ENCODE data around the gene ADK.
"Not testable (repeated sequence)": the region's sequence is repeated elsewhere in the genome, so short reads cannot be mapped to it uniquely, and the experiment has no call there.

The ADK gene

DNA sequence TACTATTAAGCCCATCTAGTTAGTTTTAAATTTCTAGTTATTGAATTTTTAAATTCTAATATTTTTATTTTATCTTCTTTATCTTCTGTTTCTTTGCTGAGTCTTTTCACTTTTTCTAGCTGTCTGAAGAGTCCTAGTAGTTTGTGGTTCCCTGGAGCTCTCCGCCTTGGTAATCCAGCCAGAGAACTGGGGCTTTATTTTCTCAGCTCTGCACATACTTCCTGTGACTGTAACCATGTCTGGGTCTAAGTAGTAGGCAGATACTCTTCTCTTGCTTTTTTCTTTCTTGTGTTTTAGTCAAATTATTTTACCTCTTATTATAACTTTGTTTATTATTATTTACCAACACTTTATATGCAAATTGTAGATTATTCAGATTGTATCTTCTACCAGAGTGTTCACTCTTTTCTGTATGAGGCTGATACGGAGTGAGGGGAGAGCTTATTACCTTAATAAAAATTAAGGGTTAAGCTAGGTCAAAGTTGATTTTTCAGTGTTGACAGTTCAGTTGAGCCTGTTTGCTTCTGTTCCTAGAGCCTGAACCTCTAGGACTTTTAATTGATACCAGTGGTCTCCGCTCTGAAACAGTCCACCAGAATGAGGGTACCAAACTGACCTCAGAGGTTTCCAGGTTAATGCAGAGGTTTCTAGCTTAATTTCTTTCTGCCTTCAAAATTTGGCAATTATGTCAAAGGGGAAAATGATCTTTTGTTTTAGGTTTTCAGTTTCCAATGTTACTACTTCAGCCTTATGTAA, 155.4 kb downstream of the ADK start:
- no peak for DNase-seq

DNA sequence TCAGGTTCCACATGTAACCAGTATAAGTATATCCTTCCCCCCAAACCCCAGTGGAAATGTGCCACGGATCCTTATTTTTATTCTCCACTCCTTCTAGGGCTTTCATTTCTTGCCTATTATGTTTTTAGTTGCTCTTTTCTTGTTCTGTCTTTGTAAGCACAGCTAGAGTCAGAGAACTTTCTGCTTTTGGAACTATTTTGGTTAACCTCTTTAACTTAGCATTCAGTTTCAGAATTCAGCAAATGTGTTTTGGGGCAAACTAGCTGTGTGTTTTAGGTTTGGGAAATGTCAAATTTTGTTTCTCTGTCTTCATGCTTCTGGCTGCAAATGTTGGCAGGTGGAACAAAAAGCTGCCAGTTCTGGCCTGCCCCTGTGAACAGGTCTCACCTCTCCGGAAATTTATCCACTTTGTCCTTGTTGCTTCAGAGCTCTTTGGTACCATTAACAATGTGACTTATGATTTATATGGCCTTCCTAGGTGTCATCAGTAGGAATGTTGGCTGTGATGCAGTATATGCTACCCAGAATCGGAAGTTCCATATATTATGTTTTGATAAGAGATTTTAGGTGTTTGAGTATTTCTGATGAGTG, 156.1 kb downstream of the ADK start:
- DNase-seq = no peak

DNA sequence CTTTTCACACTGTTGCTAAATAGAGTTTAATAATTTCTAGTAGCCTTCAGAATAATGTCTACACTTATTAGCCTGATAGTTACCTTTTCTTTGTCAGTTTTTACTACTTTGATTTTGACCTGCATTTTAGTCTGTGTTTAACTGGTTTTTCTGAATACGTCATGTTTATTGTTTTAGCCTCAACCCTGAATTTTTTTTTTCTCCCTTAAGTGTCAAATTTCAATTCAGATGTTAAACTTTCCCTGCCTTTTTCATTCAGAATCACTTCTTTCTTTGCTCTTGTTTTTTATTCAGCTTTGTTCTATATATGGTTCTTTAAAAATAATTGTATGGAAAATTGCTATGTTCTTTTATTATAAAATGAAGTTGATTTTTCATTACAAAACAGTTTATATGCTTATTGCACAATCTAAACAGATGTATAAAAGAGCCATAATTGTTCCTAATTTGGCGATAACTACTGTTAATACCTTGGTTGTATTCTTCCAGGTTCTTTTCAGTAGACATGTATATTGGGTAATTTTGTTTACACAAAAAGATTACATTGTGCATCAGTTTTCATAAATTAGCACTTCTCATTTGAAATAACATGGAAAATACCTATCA, 159.7 kb downstream of the ADK start:
- DNase-seq = no peak

DNA sequence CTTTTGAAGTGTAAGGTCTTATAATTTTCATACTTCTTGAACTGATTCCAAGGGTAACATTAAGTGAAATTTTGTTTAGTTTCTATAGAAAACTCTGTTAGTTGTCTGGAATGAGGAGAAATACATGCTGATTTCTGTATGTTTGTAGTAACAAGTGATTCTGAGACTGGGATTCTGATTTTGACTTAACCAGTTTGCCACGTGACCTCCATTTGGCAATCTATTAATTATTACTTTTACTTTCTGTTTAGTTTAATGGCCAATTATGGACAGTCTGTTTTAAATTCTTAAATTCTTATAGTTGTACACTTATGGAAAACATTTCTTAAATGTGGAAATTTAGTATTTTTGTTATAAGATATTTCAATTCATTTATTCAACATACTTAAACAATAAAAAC, 163.1 kb downstream of the ADK start:
- DNase-seq = no peak

DNA sequence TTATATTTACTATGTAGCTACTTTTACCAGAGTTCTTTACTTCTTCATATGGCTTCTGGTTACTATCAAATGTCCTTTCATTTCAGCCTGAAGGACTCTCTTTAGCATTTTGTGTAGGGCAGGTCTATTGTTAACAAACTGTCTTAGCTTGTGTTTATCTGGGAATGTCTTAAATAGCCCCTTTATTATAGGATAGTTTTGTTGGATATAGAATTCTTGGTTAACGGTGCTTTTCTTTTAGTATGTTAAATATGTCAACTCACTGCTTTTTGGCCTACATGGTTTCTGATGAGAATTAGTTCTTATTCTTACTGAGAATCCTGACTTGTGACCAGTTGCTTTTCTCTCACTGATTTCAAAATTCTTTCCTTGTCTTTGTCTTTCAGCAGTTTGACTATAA, 169.0 kb downstream of the ADK start:
- no peak for DNase-seq

DNA sequence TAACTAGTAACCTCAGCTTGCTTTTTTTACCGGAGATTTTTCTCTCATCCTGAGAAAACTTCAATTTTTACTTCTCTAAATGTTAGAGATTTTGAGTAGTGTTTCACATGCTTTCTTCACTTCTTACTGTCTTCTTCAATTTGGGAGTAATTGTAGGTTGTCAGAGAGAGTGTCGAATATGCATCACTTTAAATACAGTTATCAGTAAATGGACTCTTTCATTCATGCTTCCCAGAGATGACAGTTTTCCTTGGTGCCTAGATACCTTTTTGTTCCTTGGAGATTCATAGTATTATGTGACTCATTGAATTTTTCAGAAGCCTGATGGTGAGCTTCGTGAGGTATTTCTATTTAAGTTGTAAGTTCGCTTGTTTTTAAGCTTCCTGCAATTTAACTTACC, 169.7 kb downstream of the ADK start:
- DNase-seq = no peak

DNA sequence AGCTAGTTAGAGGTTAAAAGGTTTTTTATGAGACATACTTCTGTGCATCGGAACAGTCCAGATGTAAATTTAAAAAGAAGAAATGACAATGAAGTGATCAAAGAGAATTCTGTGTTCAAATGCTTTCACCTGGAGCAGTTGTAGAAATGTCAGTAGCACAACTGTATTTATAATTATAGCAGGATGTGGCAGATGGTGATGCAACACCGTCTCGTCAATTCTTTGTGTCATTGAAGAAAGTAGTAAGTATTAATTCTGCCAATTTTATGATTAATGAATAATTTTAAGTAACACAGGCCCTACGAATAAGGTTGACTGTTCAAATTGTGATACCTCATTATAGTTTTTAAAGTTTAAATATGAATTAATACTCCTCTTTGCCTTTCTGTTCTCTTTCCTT, 171.1 kb downstream of the ADK start:
- no peak for DNase-seq

DNA sequence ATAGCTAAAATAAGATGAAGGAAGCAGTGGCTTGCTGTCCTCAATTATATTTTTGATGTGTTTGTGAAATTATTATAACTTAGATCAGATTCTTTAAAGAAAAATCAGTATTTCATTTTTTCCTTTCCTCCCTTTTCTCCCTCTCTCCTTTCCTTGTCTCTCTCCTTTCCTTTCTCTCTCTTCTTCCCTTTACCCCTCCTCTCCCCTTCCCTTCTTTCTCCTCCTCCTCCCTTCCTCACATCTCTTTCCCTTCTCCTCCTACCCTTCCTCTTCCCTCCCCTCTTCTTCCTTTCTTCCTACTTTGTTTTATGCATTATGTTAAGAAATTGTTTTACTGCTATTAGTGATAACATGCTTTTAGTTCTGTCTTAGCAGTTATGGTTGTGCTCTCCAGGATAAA, 171.5 kb downstream of the ADK start:
- no peak for DNase-seq

DNA sequence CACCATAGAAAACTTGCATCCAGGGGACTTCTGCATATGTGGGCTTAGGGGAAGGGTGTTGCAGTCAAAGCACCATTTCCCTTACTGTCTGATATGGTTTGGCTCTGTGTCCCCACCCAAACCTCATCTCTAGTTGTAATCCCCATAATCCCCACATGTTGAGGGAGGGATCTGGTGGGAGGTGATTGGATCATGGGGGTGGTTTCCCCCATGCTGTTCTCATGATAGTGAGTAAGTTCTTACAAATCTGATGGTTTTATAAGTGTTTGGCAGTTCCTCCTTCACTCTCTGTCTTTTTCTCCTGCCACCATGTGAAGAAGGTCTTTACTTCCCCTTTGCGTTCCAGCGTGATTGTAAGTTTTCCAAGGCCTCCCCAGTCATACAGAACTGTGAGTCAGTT, 177.4 kb downstream of the ADK start:
- DNase-seq = no peak

DNA sequence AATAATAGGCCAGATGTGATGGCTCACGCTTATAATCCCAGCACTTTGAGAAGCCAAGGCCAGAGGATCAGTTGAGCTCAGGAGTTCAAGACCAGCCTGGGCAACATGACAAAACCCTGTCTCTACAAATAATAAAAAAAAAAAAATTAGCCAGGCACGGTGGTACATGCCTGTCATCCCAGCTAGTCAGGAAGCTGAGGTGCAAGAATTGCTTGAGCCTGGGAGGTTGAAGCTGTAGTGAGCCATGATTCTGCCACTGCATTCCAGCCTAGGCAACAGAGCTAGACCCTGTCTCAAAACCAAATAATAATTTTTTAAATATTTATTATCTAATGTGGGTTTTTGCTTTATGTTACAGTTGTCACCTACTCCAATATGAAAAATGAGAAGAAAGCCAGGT, 178.9 kb downstream of the ADK start:
- no peak for DNase-seq

DNA sequence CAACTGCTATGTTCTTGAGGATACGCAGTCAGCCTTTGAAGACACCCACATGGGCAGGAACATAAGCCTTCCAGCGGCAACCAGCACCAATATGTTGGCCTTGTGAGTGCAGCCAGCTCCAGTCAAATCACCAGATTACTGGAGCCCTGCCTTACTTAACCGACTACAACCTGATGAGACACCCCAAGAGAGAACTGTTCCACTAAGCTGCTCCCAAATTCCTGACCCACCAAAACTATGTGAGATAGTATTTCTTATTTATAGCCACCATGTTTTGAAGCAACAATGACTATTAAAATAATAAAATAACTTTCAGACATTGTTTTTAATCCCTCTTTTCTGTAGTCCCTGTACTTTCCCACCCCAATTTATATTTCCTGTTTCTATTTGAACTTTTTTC, 179.6 kb downstream of the ADK start:
- DNase-seq = no peak

DNA sequence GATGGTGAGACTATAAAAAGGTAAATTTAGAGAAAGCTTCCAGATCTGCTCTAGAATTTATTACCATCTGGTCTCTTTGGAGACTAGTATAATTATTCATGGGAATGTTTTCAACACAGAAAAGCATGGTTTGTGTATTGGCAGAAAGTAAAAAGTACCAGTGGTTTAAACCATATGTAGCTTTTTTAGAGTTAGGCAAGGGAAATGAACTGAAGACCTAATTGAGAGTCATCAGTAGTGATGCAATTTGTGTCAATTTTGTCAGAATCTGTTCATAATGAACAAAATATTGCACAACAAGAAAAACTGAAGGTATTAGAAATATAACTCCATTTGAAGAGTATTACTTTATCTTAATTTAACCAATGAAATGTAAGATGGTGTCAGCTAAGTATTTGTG, 181.4 kb downstream of the ADK start:
- no peak for DNase-seq

DNA sequence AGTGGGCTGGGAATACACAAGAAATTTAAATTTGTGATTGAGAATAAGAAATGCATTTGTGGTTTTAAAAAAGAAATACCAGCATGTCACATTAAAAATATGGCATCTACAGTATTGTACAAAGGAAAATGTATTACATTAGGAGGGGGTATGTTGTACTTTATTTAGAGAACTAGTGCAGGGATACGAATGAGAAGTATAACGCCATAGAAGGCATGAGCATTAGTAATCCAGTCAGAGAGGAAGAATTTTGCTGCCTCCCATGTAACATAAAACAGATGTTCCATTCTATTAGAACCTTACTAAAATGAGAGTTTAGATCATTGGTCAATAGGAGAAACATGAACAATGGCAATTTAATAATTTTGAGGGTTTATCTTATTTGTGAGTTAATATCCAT, 182.2 kb downstream of the ADK start:
- DNase-seq = no peak

DNA sequence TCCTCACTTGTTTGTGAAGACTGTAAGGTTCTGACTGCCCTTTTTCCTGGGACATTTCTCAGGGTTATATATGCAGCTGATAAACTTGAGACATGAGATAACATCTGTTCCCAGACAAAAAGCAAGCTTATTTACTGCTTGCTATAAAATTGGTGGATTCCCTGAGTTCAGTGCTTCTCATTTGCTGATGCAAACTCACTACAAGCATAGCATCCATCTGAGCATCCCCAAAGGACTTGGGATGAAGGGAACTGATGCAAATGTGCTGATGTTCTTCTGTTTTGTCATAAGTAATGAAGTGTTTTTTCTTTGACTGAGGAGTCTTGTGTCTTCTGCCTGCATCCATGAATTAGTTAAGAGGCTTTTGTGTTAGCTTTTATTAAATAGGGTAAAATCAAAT, 183.2 kb downstream of the ADK start:
- DNase-seq = no peak

DNA sequence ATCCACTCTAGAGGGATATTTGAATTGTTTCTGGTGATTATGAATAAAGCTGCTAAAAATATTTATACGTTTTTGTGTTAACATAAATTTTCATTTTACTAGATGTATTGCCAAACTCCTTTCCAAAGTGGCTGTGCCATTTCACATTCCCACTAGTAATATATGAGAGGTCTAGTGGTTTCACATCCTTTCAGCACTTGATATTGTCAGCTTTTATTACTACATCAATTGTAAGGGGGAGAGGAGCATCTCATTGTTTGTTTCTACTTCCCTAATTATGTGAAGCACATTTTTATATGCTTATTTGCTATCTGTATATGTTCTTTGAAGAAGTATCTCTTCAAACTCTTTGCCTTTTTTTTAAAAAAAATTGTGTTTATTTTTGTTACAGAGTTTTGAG, 184.5 kb downstream of the ADK start:
- DNase-seq = no peak

DNA sequence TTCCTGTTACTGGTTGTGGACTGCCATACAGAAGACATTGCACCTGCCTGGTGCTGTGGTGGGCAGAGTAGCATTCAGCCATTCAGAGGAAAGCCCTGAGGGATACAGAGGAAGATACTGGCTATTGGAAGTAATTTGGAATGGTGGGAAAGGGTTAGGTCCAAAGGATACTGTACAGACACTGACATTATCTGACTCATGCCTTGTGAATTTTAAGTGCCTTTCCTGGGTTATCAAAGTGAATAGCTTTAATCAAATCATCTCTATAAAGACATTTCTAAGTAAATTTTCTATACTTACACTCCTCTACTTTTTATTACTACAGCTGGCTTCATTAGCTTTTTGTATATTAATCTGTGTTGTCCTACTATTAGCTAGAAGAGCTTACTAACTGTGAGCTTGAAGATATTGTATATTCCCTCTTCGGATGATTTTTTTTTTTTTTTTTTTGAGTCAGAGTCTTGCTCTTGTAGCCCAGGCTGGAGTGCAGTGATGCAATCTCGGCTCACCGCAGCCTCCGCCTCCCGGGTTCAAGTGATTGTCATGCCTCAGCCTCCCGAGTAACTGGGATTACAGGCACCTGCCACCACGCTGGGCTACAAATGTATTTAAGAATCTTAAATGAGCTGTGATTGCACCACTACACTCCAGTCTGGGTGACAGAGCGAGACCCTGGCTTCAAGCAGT, 186.5 kb downstream of the ADK start:
- DNase-seq = no peak

DNA sequence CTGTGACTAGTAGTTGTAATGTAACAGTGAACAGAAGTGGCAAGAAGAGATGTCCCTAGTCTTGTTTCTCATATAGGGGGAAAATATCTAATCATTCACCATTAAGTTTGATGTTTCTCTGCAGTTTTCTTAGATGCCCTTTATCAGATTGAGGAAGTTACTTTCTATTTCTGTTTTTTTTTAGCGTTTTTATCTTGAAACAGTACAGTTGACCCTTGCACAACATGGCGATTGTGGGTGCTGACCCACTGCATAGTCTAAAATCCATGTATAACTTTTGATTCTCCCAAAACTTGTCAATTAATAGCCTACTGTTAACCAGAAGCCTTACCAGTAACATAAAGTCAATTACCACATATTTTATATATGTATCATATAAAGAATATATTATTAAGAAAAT, 192.0 kb downstream of the ADK start:
- no peak for DNase-seq

DNA sequence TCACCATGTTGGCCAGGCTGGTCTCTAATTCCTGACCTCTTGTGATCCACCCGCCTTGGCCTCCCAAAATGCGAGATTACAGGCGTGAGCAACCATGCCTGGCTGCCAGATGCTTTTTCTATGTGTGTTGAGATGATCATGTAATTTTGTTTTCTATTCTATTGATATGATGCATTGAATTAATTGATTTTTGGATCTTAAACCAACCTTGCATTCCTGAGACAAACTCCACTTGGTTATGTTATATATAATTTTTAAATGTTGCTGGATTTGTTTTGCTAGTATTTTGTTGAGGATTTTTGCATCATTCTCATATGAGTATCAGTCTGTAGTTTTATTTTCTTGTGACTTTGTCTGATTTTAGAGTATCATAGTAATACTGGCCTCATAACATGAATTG, 192.8 kb downstream of the ADK start:
- no peak for DNase-seq

DNA sequence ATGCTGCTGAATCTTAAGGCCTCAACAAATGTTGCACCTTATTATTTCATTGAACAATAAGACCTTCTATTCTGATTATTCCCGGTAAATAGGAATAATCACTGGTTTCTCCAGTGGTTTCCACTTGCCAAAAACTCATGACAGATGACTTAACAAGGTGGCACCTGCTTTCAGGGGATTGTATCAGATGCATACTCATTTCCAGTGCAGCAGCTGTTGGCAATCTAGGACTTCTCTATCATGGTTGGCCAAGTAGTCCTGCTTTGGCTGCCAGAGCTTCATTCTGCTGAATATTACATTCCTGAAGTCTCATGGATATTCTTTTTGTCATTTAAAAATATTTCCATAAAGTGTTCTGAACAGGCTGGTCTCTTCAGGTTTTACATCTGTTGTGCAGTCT, 193.3 kb downstream of the ADK start:
- DNase-seq = no peak

DNA sequence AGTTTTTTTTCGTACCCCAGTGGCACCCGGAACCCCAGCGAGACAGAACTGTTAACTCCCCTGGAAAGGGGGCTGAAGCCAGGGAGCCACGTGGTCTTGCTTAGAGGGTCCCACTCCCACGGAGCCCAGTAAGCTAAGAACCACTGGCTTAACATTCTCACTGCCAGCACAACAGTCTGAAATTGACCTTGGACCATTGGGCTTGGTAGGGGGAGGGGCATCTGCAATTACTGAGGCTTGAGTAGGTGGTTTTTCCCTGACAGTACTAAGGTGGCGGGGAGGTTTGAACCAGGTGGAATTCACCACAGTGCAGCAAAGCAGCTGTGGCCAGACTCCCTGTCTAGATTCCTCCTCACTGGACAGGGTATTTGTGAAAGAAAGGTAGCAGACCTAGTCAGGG, 196.5 kb downstream of the ADK start:
- no peak for DNase-seq

DNA sequence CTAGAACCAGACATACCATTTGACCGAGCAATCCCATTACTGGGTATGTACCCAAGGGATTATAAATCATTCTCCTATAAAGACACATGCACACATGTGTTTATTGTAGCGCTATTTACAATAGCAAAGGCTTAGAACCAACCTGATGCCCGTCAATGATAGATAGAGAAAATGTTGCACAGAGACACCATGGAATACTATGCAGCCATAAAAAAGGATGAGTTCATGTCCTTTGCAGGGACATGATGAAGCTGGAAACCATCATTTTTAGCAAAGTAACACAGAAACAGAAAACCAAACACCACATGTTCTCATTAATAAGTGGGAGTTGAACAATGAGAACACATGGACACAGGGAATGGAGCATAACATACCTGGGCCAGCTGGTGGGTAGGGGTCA, 202.0 kb downstream of the ADK start:
- DNase-seq = not testable (repeated sequence)

DNA sequence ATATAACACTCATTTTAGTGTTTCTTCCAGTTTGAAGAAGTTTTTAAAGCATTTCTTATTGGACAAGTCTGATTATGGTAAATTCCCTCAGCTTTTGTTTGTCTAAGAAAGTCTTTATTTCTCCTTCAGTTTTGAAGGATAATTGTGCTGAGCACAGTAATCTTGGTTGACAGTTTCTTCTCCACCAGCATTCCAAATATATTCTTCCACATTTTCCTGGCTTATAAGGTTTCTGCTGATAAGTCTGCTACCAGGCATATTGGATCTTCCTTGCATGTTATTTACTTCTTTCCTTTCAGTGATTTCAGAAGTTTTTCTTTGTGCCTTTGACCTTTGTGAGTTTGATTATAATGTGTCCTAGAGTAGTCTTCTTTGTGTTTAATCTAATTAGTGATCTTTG, 210.7 kb downstream of the ADK start:
- no peak for DNase-seq

DNA sequence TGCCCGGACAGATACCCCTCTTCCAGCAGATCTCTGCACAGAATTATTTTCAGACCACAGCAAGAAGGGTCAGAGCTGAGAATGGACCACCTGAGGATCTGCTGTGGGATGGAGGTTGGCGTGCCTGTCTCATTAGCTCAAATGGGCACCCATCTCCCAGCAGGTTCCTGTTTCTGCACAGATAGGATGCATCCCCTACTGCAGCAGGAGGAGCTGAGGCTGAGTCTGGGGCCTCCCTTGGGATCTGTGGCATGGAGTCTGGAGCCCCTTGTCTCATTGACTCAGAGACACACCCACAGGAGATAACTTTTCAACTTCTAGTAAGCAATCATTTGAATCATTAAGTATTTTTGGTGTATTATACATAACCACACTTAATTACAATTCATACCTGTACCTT, 212.7 kb downstream of the ADK start:
- no peak for DNase-seq

DNA sequence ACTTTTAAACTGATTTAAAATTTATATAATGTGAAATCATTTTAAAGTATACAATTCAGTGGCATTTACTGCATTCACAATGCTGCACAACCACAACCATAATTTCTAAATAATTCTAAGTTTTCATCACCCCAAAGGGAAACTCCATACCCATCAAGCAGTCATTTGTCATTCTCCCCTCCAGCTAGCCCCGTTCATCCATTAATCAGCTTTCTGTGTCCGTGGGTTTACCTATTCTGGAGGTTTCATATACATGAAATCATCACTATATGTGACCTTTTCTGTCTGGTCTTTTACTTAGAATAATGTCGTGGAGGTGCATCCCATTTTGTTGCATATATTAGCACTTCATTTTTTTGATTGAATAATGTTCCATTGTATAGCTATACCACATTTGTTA, 214.1 kb downstream of the ADK start:
- no peak for DNase-seq

Measured in NCI-H1694 (cell line).